Lower leg skin (tissue), 3 donors: ENCODE measurements around the gene NLK.

Source experiments
- CTCF ChIP-seq, 3 donors: fragments of 450-650 bp; IDR thresholded peaks; one replicate each; pipeline ENCODE4 v1.5.1; 2016; ENCODE audit warnings: antibody characterized with exemption in 3 of 3, mild to moderate bottlenecking in 3 of 3, moderate library complexity in 2 of 3
- POLR2A ChIP-seq, 2 donors: fragments of 450-650 bp; IDR thresholded peaks; one replicate each; pipeline ENCODE4 v1.6.1; 2016 to 2017; ENCODE audit warnings: antibody characterized with exemption in 2 of 2, mild to moderate bottlenecking in 1 of 2, moderate library complexity in 1 of 2

GRCh38 chr17:28225271-28225670 lies 182.8 kb downstream of the NLK start:
- TF ChIP-seq CTCF (IDR thresholded peaks at IDR 0.05) (no peak), POLR2A (IDR thresholded peaks at IDR 0.05) (no peak)
